ENCODE data around the gene REV3L. TPM values are rescaled to one million over a fixed set of nuclear protein-coding genes. Genes with fewer than 3 reads are reported as not detected.

REV3L gene
- total RNA-seq, 1 experiment from 2014 or later: 5.3 TPM

DNA sequence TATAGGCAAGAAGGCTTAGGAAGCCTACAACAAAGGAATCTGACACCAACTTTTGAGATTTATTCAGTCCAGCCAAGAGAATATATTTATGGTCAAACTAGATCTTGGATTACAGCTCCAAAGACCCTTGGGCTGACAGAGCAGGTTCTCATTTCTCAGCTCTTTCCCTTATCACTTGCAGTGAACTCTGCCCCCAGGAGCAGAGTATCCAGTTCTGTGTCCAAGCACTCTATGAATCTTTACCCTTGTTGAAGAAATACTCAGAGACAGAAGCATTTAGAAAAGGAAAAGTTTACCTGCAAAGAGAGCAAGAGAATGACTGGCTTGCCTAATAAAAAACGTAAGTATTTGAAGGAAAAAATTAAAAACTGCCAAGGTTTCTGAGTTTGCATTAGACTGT, 205.2 kb downstream of the REV3L start:
- H3K4me3 Mint-ChIP-seq: no peak overlapping the region
- Histone ChIP-seq H3K23ac (ENCODE audit: insufficient read length, low read depth, low read length) (no peak overlapping the region), H2BK15ac (ENCODE audit: low read depth, low read length) (no peak overlapping the region), H2BK20ac (ENCODE audit: low read depth, low read length, poor library complexity, severe bottlenecking) (no peak overlapping the region), H3K9me3 (ENCODE audit: control insufficient read depth, low read depth, low read length) (no peaks in the 10 kb centered on the region), H3K27ac (ENCODE audit: insufficient read length, low read depth, low read length) (no peak overlapping the region), H3K18ac (ENCODE audit: insufficient read length, low read depth, low read length) (no peak overlapping the region), H2AFZ (ENCODE audit: low read length) (no peak overlapping the region), H3K4ac (ENCODE audit: low read depth, low read length) (no peak overlapping the region), H3K27me3 (ENCODE audit: insufficient read depth, low read length) (no peaks in the 10 kb centered on the region), H3T11ph (ENCODE audit: low read length) (no peak overlapping the region), H3K56ac (ENCODE audit: insufficient read length, low read depth, low read length) (no peak overlapping the region), H4K91ac (ENCODE audit: insufficient read length, low read depth, low read length) (no peak overlapping the region), H2BK12ac (ENCODE audit: insufficient read length, low read depth, low read length) (no peak overlapping the region), H4K5ac (ENCODE audit: insufficient read length, low read depth, low read length) (no peak overlapping the region), H3K9ac (ENCODE audit: extremely low read depth, insufficient read length, low read length) (no peak overlapping the region), H2AK5ac (ENCODE audit: insufficient read length, low read length) (no peak overlapping the region), H2BK5ac (ENCODE audit: insufficient read length, low read length) (no peak overlapping the region), H3K4me1 (ENCODE audit: insufficient read depth, low read length) (no peaks in the 10 kb centered on the region), H3K79me1 (ENCODE audit: insufficient read depth, low read depth, low read length, poor library complexity, severe bottlenecking) (no peaks in the 10 kb centered on the region), H3K23me2 (ENCODE audit: insufficient read length, low read depth, low read length, poor library complexity, severe bottlenecking) (no peaks in the 10 kb centered on the region), H4K20me1 (ENCODE audit: control insufficient read depth, insufficient read depth, insufficient read length) (no peaks in the 10 kb centered on the region), H2BK120ac (ENCODE audit: low read depth, low read length, poor library complexity, severe bottlenecking) (no peak overlapping the region), H3K4me2 (ENCODE audit: insufficient read depth, insufficient read length, low read length) (no peak overlapping the region), H3K79me2 (ENCODE audit: insufficient read depth, low read length) (no peaks in the 10 kb centered on the region), H4K8ac (replicated peaks; ENCODE audit: insufficient read length, low read depth, low read length) (no peak overlapping the region), H3K14ac (ENCODE audit: insufficient read depth, low read length) (no peak overlapping the region)
- no peak overlapping the region for H3K27ac Mint-ChIP-seq
- WGBS (ENCODE audit: extremely low coverage, insufficient read length, low lambda C conversion rate): no CpG with 5 or more reads among the region's 1 CpG
- TF ChIP-seq, protein P1, sequence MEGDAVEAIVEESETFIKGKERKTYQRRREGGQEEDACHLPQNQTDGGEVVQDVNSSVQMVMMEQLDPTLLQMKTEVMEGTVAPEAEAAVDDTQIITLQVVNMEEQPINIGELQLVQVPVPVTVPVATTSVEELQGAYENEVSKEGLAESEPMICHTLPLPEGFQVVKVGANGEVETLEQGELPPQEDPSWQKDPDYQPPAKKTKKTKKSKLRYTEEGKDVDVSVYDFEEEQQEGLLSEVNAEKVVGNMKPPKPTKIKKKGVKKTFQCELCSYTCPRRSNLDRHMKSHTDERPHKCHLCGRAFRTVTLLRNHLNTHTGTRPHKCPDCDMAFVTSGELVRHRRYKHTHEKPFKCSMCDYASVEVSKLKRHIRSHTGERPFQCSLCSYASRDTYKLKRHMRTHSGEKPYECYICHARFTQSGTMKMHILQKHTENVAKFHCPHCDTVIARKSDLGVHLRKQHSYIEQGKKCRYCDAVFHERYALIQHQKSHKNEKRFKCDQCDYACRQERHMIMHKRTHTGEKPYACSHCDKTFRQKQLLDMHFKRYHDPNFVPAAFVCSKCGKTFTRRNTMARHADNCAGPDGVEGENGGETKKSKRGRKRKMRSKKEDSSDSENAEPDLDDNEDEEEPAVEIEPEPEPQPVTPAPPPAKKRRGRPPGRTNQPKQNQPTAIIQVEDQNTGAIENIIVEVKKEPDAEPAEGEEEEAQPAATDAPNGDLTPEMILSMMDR (conservative IDR thresholded peaks at IDR 0.05): no peak
- H3K27me3 Mint-ChIP-seq (ENCODE audit: low read depth): no peaks in the 10 kb centered on the region
- no peak for DNase-seq
- H3K9me3 Mint-ChIP-seq: peaks cover 22% of the 10 kb centered on the region in 2 experiments
- no peaks in the 10 kb centered on the region for H3K4me1 Mint-ChIP-seq
- peaks cover 60 to 90% (median 89%) of the 10 kb centered on the region in 3 experiments for H3K36me3 Mint-ChIP-seq (ENCODE audit: insufficient read depth in 1 of 3, low read depth in 3 of 3)

Measured in H9 (cell line).